Glomerular visceral epithelial cell (primary cell): ENCODE results near the gene ZFHX2.

ENCODE experiments used
- DNase-seq: peaks from one replicate; pipeline ENCODE4 v3.0.0-alpha.2; 2016; ENCODE audit errors: extremely low spot score

ZFHX2 gene

GRCh38 chr14:23518709-23519108 lies 32.9 kb downstream of the ZFHX2 start:
- DNase-seq = no peak

- no peak for DNase-seq
These were observed 33.8 kb downstream of the ZFHX2 start for GRCh38 chr14:23517650-23518326.

- no peak for DNase-seq
These were observed 37.0 kb downstream of the ZFHX2 start for GRCh38 chr14:23514644-23514957.

GRCh38 chr14:23513818-23514643 lies 37.5 kb downstream of the ZFHX2 start:
- no peak for DNase-seq

- no peak for DNase-seq
These were observed 38.4 kb downstream of the ZFHX2 start for GRCh38 chr14:23513005-23513817.

GRCh38 chr14:23512156-23512555 lies 39.4 kb downstream of the ZFHX2 start:
- DNase-seq = no peak

- DNase-seq = no peak
These were observed 57.3 kb downstream of the ZFHX2 start for GRCh38 chr14:23494223-23494622.

GRCh38 chr14:23492618-23493272 lies 58.8 kb downstream of the ZFHX2 start:
- DNase-seq = no peak

- no peak for DNase-seq
These were observed 64.3 kb downstream of the ZFHX2 start for GRCh38 chr14:23487216-23487615.

GRCh38 chr14:23486036-23486435 lies 65.5 kb downstream of the ZFHX2 start:
- no peak for DNase-seq

GRCh38 chr14:23485326-23485725 lies 66.2 kb downstream of the ZFHX2 start:
- DNase-seq = no peak

- DNase-seq = peak; percentile 6
These were observed 68.2 kb downstream of the ZFHX2 start for GRCh38 chr14:23483236-23483854.

GRCh38 chr14:23482823-23483148 lies 68.8 kb downstream of the ZFHX2 start:
- no peak for DNase-seq

GRCh38 chr14:23481979-23482822 lies 69.4 kb downstream of the ZFHX2 start:
- no peak for DNase-seq

GRCh38 chr14:23481362-23481970 lies 70.1 kb downstream of the ZFHX2 start:
- no peak for DNase-seq

GRCh38 chr14:23478109-23478759 lies 73.3 kb downstream of the ZFHX2 start:
- peak; percentile 71 for DNase-seq

GRCh38 chr14:23470947-23471346 lies 80.6 kb downstream of the ZFHX2 start:
- no peak for DNase-seq
